Measurements from ENCODE around the gene FIG4.

DNA sequence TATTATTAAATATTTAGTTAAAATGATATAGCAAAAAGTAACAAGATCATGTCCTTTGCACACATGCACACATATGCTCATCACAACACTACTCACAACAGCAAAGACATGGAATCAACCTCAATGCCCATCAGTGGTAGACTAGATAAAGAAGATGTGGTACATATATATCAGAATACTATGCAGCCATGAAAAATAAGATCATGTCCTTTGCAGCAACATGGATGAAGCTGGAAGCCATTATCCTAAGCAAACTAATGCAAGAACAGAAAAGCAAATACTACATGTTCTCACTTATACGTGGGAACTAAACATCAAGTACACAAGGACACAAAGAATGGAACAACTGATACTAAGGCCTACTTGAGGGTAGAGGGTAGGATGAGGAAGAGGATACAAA, 14.4 kb upstream of the FIG4 start:
- TF ChIP-seq, protein P1, sequence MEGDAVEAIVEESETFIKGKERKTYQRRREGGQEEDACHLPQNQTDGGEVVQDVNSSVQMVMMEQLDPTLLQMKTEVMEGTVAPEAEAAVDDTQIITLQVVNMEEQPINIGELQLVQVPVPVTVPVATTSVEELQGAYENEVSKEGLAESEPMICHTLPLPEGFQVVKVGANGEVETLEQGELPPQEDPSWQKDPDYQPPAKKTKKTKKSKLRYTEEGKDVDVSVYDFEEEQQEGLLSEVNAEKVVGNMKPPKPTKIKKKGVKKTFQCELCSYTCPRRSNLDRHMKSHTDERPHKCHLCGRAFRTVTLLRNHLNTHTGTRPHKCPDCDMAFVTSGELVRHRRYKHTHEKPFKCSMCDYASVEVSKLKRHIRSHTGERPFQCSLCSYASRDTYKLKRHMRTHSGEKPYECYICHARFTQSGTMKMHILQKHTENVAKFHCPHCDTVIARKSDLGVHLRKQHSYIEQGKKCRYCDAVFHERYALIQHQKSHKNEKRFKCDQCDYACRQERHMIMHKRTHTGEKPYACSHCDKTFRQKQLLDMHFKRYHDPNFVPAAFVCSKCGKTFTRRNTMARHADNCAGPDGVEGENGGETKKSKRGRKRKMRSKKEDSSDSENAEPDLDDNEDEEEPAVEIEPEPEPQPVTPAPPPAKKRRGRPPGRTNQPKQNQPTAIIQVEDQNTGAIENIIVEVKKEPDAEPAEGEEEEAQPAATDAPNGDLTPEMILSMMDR (conservative IDR thresholded peaks at IDR 0.05 in 1 of 2, IDR thresholded peaks at IDR 0.05 in 1 of 2; ENCODE audit: extremely low read depth in 1 of 2, insufficient read depth in 1 of 2, low read depth in 1 of 2, low read length in 2 of 2) = no peak
- TF ChIP-seq EZH2 (IDR thresholded peaks at IDR 0.05; ENCODE audit: borderline replicate concordance, low read length) = no peak

Data from mammary epithelial cell (primary cell).